CD4-positive, alpha-beta T cell treated with Interleukin-15 for 1 hour (primary cell): Measurements from ENCODE around the gene RNFT2.

Experiments
- DNase-seq: peaks from one replicate; pipeline ENCODE4 v3.0.0-alpha.2; 2020

The RNFT2 gene, protein sequence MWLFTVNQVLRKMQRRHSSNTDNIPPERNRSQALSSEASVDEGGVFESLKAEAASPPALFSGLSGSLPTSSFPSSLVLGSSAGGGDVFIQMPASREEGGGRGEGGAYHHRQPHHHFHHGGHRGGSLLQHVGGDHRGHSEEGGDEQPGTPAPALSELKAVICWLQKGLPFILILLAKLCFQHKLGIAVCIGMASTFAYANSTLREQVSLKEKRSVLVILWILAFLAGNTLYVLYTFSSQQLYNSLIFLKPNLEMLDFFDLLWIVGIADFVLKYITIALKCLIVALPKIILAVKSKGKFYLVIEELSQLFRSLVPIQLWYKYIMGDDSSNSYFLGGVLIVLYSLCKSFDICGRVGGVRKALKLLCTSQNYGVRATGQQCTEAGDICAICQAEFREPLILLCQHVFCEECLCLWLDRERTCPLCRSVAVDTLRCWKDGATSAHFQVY

DNA sequence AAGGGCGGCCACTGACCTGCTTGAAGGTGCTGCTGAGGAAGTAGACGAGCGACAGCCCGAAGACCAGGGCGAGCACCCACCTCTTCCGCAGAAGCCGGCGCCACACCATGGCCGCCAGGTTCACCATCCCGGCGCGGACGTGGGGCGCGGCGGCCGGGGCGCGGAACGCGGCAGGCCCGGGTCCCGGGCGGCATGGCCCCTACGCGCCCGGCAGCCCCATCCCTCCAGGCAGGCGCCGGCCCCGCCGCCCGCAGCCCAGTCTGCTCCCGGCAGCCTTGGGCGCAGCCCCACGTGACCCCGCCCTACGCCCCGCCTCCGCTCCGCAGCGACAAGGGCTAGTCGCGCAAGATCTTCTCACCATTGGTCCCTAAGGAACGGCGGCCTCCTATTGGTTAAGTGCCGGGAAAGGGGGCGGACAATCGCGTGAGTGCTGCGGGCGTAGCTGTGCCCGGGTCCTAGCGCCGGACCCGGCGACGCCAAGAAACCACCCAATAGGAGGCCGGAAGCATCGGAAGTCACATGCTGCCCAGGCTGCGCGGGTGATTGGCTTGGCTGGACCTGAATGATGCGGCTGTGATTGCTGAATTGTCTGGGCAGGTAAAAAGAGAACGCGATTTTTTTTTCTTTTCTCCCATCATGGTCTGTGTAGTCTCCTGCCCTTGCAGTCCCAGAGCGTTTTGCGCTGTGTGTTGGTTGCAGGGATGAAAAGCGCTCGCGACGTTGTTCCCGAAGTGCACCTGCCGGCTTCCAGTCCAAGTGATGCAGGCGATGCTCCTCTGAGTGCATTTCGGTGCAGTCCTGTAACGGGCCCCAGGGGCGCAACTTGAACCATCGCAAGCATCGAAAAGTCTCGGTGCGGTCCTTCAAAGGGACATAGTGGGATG is at the start of gene RNFT2, which contains the start of gene SPRING1:
TSS of gene RNFT2 (plus strand) at position 542 of the 884 bp plus-strand sequence. CDS start 2,183 bp downstream, outside the sequence.
TSS of gene SPRING1 (minus strand) at position 296 of the 884 bp plus-strand sequence. CDS start at position 127, 169 bp downstream.
- DNase-seq, result peak; percentile 99

DNA sequence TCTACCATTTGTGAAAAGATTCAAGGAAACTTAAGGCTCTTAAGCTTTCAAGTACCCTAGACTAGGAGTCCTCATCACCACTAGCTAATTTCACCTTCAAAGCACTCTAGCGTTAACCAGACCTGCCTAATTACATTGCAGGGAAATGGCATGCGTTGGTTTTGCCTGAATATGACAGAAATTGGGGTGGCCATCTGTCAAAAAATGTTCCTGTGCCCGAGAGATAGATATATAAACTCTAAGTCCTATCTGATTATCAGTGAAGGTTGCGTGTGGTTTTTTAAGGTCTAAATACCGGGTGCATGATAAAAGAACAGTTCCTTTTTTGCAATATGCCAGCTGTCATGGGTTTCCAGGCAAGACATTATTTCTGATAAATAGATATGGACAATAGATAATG is 48.6 kb upstream of the RNFT2 start:
- no peak for DNase-seq

DNA sequence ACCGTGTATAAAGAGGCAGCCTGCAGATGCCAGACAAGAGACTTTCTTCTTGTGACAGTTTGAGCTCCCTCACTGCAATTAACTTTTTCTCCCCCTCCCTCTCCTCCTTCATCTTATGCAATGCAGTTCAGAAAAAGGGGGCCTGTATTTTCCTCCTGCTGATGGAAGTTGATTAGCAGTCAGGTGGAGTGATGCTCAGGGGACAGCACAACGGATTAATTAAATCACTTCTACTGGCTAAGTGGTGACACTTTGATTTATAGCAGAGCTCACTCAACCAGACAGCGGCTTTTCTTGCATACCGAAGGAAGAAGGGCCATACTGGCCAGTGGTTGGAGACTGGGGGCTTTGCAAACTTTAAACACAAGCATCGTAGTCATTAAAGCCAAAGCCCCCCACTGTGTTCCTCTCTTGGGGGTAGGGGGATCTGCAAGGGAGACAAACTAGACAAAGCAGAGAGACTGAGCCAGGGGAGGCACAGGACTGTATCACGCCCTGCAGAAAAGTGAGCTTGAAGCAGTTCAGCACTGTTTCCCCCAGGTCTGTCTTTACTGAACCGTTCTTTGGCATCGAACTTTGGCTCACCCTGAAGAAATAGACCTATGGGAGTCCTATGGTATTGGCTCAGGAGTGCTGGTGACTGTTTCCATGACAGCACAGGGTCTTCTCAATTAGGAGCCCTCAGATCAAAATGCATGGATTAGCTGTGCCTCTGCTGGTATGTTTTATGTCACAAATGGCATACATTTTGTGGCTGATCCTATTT is 48.0 kb upstream of the RNFT2 start:
- no peak for DNase-seq

DNA sequence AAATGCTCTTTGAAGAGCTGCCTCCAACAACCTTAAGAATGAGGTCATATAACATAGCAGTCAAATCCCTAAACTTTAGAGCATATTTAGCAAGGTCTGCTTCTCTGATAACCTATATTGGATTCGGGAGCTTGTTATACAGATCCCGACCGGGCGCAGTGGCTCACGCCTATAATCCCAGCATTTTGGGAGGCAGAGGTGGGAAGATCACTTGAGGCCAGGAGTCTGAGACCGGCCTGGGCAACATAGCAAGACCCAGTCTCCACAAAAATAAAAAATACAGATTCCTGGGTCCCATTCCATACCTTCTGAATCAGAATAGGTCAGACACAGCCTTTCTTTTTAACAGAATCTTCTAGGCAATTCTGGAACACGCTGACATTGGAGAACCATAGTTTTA is 46.9 kb upstream of the RNFT2 start:
- no peak for DNase-seq

DNA sequence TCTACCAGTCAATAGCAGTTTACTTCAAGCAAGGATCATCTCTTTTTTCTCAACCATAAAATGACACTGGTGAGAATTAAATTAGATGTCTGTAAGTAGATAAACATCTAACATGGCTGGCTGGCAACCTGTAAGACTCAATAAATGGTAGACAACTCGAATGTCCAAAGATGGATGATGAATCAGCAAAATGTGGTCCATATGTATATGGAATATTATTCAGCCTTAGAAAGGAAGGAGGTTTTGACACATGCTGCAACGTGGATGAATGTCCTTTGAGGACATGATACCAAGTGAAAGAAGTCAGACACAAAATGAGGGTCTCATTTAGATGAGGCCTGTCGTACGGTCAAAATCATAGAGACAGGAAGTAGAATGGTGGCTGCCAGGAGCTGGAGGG is 46.5 kb upstream of the RNFT2 start:
- DNase-seq, result no peak

DNA sequence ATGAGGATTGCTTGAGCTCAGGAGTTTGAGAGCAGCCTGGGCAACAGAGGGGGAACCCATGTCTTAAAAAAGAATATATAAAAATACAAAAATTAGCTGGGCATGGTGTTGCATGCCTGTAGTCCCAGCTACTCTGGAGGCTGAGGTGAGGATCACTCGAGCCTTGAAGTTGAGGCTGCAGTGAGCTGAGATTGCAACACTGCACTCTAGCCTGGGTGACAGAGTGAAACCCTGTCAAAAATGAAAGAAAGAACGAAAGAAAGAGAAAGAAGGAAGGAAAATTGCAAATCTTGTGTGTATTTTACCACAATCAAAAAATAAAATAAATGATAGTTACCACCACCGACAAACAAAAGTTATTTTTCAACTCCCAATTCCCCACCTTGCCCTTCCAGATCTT is 45.5 kb upstream of the RNFT2 start:
- no peak for DNase-seq

DNA sequence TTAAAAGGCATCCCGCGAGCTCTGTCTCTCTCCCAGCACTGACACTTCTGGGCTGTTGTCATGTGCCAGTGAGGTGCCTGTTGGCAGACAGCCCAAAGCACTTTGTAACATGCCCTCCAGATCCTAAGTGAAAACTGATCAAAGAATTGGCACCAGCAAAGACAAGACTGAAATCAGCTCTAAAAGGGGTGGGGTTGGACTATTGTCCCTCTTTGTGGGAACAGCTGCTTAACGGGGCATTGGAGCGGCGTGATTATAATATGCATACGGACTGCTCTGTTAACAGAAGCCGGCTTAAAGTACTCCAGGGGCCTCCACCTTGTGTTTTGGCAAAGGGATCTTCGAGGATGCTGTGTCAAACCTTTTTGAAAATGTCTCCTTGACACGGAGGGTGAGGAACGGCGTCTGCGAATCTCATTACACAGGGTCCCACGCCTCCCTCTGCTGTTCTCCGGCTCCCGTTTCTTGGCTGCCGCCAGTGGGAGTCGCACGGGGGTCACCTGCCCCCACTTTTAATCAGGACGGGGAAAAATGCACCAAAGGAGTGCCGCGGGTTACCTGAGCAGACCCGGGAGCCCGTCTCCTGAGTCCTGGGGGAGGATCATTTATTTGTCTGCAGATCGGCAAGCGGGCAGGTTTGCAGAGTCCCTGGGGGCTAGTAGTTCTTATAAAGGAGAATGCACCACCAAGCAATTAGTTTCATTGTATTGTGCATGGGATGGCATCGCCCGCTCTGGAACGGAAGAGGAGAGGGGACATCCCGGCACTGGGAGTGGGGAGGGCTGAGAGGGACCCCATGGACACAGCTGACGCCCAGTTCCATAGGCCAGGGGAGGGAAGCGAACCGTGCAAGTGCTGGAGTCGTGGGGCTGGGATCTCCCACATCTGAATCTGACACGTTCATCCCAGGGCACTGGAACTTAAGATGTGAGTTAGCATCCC is 44.6 kb upstream of the RNFT2 start:
- no peak for DNase-seq

DNA sequence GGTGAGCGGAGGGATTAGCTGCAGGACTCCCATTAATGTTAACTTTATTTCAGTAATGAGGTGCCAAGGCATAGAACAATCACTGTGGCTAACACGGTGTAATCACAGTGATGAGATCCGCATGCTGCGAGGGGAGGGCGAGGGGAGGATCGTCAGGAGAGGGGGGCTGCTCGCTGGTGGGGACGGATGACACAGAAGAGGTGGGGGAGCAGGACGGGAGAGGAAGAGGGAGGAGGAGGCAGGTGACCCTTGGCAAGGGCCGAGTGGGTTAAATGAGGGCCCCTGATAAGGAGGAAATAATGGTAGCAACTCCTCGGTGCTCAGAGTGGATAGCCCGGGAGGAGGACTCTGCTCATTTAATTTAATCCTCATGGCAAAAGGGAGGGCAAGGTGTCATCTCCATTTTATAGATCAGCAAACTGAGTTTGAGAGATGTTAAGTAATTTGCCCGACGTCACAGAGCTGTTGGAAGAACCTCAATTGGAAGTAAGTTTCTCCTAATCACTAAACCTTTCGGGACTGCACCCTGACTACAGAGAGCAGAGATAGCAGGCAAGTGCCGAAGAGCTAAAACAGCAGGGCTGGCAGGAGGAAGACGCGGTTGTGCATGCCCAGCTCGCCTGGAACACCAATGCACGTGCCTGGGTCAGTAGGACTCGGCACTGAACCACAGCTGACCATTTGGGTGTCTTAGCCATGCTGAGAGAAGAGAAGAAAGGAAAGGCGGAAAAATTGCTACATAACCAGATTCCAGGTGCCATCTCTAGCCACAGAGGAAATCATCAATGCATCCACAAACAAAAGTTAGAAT is 43.3 kb upstream of the RNFT2 start:
- no peak for DNase-seq

DNA sequence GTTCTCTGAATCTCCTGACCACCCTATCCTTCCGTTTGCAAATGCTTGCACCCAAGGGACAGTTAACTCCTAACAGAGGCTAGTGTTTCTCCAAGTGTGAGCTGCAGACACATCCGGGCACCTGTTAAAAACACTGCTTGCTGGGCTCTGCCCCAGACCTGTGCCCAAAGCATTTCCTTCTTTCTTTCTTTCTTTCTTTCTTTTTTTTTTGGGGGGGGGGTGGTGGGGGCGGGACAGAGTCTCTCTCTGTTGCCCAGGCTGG is 42.7 kb upstream of the RNFT2 start:
- no peak for DNase-seq

DNA sequence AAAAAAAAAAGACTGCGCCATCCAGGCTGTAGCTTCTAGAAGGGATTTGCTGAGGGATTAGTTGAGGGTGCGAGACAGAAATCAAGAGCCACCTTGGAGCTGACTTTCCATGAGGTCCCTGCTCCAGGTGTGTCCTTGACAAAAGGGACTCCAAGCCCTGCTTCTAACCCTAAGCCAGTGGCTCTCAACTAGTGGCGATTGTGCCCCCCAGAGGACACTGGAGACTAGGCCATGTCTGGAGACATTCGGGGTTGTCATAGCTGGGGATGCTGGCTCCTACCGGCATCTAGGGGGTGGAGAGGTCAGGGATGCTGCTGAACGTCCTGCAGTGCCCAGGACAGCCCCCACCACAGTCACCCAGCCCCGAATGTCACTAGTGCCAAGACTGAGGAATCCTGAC is 40.8 kb upstream of the RNFT2 start:
- DNase-seq, result no peak

DNA sequence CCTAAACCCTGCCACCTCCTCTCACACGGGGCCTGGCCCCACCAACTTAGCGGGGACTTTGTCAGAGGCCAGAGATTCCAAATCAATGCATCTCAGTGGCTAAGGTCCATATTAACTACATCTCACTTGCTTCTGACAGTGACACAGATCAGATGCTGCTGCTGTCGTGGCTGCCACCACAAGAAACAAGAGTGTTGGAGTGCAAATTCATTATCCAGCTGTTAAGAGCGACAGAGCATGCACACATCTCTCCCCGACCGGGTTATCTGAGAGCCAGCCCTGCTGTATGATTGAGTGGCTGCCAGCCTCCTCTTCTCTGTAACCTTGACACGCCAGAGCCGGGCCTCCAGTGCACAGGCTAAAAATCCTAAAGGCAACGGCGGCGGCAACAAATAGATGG is 40.4 kb upstream of the RNFT2 start:
- no peak for DNase-seq

DNA sequence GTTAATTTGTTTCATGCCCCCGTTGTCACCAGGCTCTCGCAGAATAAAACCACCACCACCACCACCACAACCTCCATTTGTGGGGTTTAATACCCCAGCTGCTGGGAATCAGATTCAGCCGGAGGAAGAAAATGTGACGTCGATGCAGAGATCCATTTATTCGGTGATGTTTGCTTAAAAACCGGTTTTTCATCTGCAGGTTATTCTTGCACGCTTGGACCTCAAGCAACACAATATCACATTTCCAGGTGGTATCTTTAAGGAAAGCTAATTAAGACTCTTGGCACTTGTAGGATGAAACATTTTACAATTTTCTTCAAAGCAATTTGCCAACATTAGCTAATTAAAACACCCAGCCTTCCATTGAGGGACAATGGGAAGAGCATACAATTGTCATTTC is 40.0 kb upstream of the RNFT2 start:
- no peak for DNase-seq

DNA sequence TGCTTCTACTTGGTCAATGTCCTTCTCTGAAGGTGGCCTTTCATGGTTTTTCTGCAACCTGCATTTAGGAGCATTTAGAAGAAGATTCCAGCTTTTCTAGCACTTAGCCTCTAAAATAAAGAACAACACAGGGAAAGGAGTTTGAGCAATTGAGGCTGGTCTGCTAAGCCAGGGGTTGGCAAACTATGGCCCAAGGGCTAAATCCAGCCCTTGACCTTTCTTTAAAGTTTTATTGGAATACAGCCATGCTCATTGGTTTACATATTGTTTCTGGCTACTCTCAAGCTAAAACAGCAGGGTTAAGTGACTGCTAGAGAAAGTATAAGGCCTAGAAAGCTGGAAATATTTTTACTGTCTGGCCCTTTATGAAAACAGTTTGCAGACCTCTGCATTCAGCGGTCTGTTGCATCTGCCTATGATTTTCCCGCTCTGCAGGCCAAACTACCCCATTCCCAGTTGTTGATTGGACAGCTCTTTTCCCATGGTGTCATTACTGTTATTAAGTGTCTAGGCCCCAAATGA is 39.5 kb upstream of the RNFT2 start:
- DNase-seq, result no peak

DNA sequence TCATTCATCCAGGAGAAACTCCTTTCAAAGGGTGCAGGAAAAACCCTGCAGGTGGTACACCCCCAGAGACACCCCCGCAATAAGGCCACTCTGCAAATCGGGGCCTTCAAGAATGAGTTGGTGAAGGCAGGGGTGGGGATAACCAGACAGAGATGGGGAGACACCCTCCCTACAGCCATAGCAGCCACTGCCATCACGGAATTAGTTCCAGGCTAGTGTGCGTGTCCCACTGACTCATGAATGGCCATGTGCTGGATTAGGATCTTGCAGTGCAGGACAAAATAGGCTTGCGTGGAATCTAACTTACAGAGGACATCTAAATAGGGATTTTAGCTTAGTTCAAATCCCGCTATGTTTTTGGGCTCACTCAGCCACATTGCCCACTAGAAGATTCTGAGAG is 38.0 kb upstream of the RNFT2 start:
- DNase-seq, result no peak

DNA sequence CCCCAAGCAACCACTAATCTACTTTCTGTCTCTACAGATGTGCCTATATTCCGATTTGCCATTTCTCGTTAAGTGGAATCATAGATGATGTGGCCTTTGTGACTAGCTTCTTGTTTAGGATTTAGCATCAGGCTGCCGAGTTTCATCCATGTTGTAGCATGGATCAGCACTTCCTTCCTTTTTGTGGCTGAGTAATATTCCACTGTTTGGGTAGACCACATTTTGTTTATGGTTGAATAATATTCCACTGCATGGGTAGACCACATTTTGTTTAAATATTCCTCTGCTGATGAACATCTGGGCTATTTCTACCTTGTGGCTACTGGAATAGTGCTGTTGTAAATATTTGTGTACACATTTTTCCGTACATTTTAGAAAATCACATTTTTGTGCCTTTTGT is 36.7 kb upstream of the RNFT2 start:
- DNase-seq, result no peak

DNA sequence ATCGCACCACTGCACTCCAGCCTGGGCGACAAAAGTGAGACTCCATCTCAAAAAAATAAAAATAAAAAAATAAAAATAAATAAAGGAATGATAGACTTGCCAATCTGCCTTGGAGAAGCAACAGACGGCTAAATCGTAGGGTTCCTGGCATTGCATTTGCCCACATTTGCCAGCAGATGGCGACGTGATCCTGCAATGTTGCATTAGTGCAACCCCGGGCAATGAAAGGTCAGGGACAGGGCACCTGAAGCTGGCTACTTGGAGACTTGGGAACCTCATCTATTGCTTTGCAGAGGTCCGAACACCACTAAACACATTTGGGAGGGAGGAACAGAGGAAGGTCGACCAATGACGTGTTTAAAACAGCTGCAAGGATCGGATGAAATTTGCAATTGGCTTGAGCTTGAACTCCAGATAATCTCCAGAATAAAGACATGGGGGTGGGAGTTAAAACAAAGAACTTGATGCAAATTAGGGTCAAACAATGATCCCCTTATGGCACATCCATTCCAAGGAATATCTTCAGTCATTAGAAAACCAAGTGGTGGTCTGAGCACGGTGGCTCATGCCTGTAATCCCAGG is 34.8 kb upstream of the RNFT2 start:
- DNase-seq, result peak; percentile 61

DNA sequence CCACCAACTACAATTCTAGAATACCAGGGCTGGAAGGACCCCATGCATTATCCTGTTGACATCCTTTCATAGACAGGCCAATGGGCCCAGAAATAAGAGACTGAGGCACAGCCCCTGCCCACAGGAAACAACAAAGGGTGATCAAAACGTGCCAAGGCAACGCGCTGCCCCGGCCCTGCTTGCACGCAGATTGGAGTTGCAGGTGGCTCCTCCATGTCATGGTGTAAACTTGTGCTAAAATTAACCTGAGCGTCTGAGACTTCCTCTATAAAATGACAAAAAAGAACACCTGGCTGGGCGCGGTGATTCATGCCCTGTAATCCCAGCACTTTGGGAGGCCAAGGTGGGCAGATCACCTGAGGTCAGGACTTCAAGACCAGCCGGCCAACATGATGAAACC is 30.4 kb upstream of the RNFT2 start:
- no peak for DNase-seq

DNA sequence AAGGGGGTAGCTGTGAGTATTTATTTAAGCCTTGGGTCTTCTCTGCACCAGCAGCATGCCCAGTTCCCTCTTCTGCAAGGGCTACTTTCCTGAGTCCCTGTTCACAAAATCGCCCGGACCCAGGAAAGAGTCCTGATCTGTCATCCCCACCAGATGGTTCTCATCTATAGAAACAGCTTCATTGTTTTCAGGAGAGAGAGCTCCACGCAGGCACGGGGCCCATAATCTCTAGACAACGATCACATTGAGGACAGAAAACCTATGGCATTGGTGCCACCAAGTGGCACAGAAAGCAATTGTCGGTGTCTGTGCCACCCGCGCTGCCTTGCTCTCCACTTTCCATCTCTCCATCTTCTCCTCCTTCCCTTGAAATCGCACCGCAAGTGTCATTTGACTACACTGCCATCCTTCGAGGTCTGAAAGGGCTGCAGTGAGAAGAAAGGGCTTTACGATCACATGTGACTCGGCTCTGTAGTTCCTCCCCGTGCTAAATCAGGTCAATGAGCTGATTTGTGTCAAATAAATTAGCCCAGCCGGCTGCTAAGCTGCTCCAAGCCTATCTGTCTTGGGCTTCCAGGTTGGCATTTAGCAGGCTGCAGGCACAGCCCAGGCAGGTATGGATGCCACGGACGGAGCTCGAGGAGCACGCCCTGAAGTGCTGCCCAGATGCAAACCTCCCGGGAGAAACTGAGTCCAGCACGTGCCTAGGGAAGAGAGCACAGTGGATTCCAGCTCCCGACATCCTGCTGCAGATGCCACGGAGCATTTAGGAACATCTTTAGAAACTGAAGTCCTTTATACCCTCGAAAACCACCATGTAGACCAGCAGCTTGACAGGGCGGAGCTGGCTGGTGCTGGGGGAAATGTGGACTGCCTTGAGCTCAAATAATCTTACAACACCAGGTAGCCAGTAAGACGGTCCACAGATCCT is 29.0 kb upstream of the RNFT2 start:
- peak; percentile 45 for DNase-seq

DNA sequence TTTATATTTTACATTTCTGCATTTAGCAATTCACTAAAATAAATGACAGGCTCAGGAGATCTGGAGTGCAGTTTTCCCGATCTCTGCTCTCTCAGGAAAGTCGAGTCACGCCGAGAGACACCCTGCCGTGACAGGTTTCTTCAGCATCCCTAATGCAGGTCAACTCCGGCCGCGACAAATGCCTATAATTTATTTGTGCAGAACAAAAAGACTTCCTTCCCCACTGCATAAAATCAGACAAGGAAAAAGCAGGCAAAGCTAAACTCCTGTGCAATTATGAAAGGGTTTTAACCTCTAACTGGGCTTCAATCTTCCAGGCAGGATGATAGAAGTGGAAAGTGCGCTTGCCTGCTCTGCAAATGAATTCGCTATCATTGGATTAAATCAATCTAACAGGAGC is 28.3 kb upstream of the RNFT2 start:
- DNase-seq, result no peak
